CD4-positive, alpha-beta T cell treated with Interleukin-15 for 1 hour (primary cell): ENCODE measurements around the gene ARL6IP5.

ENCODE experiments used
- DNase-seq: peaks from one replicate; pipeline ENCODE4 v3.0.0-alpha.2; 2020

The ARL6IP5 gene

GRCh38 chr3:69084326-69085167, at the start of gene ARL6IP5:
Gene ARL6IP5, plus strand, starts transcription at chr3:69084937. Its CDS starts 111 bp downstream, at chr3:69085048.
- peak; percentile 94 for DNase-seq

- DNase-seq, result no peak
Observed at GRCh38 chr3:69044608-69045007, 40.1 kb upstream of the ARL6IP5 start.

- DNase-seq, result no peak
Observed at GRCh38 chr3:69048990-69049389, 35.7 kb upstream of the ARL6IP5 start.

GRCh38 chr3:69051756-69052471, 32.8 kb upstream of the ARL6IP5 start, which contains the start of gene TMF1:
Gene TMF1, minus strand, starts transcription at chr3:69052333. Its CDS starts 247 bp downstream, at chr3:69052086.
- peak; percentile 98 for DNase-seq

- no peak for DNase-seq
Observed at GRCh38 chr3:69052472-69052898, 32.3 kb upstream of the ARL6IP5 start.

GRCh38 chr3:69058180-69058946, 26.4 kb upstream of the ARL6IP5 start:
- DNase-seq, result no peak

- no peak for DNase-seq
Observed at GRCh38 chr3:69058947-69059224, 25.9 kb upstream of the ARL6IP5 start.

GRCh38 chr3:69059688-69060087, 25.0 kb upstream of the ARL6IP5 start:
- no peak for DNase-seq

- no peak for DNase-seq
Observed at GRCh38 chr3:69063636-69064035, 21.1 kb upstream of the ARL6IP5 start.

GRCh38 chr3:69065318-69065964, 19.3 kb upstream of the ARL6IP5 start:
- no peak for DNase-seq

GRCh38 chr3:69066121-69066520, 18.6 kb upstream of the ARL6IP5 start:
- DNase-seq, result no peak

GRCh38 chr3:69072928-69073327, 11.8 kb upstream of the ARL6IP5 start:
- no peak for DNase-seq

- DNase-seq, result no peak
Observed at GRCh38 chr3:69079269-69080159, 5.2 kb upstream of the ARL6IP5 start.

GRCh38 chr3:69080233-69080920, 4.4 kb upstream of the ARL6IP5 start, which contains the start of gene UBA3:
Gene UBA3, minus strand, starts transcription at chr3:69080365. Its CDS starts 12 bp downstream, at chr3:69080353.
- DNase-seq, result peak; percentile 91

GRCh38 chr3:69081583-69082262, 3.0 kb upstream of the ARL6IP5 start:
- no peak for DNase-seq

GRCh38 chr3:69082361-69082760, 2.4 kb upstream of the ARL6IP5 start:
- DNase-seq, result no peak

GRCh38 chr3:69082805-69083204, 1.9 kb upstream of the ARL6IP5 start:
- peak; percentile 83 for DNase-seq

- DNase-seq, result no peak
Observed at GRCh38 chr3:69085168-69085832, 563 bp downstream of the ARL6IP5 start.

- DNase-seq, result peak; percentile 63
Observed at GRCh38 chr3:69085833-69086722, 1.3 kb downstream of the ARL6IP5 start.
